Suppressor macrophage treated with lipopolysaccharide for 4 hours (primary cell): ENCODE results near the gene RAB31.
"Not testable (repeated sequence)": the region's sequence is repeated elsewhere in the genome, so short reads cannot be mapped to it uniquely, and the experiment has no call there.

Experiments used
- DNase-seq: peaks from one replicate; pipeline ENCODE4 v3.0.0-alpha.2; 2020

The RAB31 gene

DNA sequence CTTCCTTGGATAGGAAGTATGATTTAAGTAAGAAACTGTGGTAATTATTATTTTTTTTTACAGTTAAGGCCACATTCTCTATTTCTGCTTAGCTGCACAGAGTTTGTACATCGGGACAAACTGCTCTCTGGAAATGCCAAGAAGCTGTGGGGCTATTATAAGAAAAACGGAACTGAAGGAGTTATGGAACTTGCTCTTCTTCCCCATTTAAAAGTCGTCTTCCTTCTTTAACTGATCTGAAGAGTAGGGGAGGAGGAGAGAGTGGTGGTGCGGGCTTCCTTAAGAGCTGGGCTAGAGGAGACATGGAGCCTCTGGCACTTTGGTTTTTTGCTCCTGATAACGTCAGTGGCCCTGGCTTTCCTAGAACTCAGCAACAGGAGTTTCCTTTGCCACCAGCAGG is 54.4 kb downstream of the RAB31 start:
- DNase-seq = peak; percentile 78

DNA sequence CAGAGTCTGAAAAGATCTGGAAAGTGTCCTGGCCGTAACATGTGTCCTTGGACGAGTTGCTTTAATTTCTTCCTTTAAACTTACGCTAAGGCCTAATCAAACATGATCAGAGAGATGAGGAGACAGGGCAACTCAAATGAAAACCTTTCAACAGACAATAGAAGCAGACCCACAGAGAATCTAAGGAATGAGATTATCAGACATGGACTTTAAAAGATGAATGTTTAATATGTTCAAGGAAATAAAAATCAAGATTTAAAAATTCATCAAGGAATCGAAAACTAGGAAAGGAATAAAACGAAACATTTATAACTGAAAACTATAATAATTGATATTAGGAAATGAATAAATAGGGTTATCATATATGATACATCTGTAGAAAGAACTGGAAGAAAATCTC is 55.1 kb downstream of the RAB31 start:
- DNase-seq = no peak

DNA sequence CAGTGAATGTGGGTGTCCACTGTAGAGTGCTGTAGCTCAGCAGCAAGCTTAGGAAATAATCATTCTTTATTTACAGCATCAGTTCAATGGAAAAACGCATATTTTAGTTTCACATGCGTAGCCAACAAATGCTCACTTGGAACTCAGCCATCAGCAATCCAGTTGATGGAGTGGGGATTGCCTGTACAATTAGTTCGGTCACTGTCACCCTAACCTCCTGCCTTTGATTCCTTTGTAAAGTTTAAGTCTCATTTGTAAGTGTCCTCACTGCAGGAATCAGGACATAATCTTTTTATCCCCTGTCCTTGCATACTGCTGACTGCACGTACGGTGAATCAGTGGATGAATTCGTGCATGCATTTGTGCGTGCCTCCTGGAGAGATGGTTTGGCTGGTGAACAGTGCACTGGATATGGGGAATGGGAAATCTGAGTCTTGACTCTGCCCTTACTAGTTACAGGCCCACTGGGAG is 55.9 kb downstream of the RAB31 start:
- no peak for DNase-seq

DNA sequence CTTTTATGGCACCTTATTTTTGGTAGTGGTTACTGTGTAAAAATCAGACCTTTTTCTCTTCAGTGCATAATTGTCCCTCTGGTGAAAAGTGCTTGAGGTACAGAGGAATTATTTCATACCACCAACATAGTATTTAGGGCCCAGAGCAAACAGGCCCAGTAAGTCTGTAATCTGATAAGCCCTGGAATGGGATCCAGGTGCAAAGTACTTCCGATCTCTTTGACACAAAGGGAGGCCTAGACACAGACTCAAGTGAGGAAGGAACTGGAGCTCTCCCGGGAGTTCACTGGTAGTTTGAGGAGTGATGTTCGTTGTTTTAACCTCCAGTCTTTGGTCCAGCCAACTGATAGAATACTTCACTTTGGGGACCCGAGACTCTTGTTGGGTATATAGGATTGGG is 57.4 kb downstream of the RAB31 start:
- DNase-seq = no peak

DNA sequence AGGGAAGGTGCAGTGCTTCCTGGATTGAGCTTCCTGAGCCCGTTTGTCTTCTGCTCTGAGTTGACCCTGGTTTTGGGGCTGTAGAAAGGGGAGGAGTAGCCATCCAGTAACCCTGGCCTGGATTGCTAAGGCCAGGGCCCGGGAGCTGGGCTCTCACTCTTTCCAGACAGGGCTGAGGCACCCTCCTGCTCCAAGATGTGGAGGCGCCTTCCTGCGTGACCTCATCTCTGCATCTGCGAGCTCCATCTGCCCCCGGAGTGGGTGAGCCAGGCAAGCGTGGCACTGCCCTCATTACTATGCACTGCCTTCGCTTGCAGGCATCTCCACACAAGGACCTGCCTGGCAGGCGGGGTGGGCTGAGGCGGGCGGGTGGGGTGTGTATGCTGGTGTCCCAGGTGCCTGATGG is 58.0 kb downstream of the RAB31 start:
- DNase-seq = peak; percentile 56

DNA sequence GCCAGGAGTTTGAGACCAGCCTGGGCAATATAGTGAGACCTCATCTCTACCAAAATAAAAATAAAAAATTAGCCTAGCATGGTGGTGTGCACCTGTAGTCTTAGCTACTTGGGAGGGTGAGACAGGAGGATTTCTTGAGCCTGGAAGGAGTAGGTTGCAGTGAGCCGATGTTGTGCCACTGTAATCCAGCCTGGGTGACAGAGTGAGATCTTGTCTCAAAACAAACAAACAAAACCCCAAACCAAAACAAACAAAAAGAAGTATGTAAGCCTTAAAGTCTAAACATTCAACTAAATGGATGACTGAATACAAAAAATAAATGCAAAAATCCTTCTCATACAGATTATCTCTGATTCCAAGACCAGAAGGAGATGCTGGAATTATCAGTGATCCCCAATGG is 58.6 kb downstream of the RAB31 start:
- no peak for DNase-seq

DNA sequence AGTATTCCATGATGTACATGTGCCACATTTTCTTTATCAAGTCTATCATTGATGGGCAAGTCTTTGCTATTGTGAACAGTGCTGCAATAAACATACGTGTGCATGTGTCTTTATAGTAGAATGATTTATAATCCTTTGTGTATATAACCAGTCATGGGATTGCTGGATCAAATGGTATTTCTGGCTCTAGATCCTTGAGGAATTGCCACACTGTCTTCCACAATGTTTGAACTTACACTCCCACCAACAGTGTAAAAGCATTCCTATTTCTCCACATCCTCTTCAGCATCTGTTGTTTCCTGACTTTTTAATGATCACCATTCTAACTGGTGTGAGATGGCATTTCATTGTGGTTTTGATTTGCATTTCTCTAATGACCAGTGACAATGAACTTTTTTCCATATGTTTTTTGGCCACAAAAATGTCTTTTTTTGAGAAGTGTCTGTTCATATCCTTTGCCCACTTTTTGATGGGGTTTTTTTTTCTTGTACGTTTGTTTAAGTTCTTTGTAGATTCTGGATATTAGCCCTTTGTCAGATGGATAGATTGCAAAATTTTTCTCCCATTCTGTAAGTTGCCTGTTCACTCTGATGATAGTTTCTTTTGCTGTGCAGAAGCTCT is 60.1 kb downstream of the RAB31 start:
- DNase-seq = not testable (repeated sequence)

DNA sequence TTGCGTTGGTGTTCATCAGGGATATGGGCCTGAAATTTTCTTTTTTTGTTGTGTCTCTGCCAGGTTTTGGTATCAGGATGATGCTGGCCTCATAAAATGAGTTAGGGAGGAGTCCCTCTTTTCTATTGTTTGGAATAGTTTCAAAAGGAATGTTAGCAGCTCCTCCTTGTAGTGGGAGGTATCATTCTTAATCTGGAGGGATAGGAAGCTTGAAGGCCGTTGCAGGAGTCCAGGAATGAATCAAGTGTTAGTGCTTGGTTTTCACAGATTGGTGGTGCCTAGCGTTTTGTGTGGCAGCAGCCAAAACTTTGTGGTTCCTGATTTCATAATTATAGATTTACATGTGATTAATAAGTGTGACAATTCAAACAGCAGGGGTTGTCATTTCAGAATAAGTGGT is 62.0 kb downstream of the RAB31 start:
- not testable (repeated sequence) for DNase-seq

DNA sequence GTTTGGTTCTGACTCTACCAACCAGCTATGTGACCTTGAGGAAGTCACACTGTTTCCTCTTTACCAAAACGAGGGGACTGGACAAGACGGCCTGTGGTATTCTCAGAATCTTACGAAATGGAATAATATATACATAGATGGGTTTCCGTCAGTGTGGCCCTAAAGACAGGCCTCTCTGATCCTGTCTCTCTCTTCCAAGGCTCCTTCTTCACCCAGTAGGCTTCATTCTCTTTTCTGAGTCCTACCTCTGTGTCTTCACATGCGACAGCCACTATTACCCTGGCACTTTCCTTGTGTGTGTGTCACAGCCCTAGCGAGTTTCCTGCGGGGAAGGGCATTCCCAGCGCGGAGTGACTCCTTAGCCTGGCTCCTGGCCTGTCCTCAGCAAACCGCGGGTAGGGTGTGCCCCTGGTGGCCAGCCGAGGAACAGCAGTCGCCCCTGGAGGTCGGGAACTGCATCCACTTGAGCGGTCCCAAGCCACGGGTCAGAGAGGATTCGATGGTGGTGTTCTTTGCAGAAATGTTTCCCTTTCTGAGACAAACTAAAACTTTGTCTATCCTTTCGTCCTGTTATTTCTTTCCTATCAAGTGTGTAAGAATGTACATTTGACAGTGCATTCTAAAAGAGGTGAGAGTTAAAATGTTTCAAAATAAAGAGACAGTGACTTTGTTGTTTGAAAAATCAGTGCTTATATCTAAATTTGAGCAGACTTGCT is 63.3 kb downstream of the RAB31 start:
- peak; percentile 78 for DNase-seq

DNA sequence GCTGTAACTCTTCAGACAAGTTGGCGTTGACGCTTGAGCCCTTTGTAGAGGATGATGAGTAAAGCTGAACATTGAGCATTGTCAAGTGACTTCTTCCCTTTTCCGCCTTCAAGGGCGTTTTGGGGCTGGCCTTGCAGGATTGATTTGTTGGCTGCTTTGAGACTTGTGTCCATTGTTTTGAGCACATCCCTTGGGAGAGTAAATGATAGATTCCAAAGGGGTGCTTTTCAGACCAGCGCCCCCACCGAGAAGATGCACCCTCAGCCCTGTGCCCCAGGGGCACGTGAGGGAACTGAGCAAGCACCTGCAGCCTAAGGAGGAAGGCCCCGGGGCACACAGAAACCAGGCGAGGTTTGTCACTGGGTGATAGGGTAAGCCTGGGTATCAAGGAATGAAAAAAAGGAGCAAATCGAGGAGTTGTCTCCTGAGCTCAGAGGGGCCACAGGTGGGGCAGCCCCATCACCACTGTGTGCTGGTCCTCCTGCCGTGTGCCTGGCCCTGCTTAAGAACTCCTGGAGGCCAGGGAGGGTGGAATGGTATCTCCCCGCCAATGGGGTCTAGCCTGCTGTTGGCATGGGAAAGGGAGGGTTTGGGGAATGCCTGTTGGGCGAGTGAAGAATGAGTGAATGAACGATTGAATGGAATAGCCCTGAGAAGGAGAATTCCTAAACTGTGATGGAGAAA is 64.0 kb downstream of the RAB31 start:
- DNase-seq = peak; percentile 83

DNA sequence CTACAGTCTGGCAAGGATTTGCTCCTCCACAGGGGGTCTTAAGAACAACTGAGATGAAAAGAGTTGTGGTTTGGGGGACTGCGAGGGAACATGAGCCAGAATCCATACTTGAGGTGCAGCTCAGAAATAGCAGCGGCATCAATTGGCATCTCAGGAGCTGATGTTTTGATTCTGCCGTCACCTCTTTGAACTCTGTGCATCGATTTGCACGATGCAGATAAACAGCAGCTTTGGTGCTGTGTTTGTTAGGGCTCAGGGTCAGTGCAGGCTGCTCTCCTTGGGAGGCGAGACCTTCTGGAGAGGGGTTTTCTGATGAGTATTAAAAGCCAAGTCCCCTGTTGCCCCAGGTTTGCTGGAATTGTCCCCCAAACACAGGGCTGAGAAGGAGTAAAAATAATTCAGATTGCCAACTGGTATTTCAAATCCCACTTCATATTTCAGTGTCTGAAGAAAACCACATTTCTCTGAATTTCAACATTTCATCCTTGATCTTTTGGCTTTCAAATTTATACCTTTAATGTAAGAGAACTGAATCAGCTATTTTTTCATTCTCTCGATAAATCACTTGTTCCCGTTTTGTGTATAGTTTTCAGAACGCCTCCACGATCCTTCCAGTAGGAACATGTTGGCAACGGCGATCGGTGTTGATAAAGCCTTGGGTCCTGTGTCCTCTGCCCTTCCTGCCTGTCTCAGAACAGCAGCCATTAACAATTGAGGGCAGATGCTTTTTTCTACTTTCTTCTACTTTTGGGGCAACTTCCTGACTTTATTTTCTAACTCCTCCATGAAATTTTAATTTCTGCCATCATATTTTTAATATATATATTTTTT is 65.0 kb downstream of the RAB31 start:
- no peak for DNase-seq

DNA sequence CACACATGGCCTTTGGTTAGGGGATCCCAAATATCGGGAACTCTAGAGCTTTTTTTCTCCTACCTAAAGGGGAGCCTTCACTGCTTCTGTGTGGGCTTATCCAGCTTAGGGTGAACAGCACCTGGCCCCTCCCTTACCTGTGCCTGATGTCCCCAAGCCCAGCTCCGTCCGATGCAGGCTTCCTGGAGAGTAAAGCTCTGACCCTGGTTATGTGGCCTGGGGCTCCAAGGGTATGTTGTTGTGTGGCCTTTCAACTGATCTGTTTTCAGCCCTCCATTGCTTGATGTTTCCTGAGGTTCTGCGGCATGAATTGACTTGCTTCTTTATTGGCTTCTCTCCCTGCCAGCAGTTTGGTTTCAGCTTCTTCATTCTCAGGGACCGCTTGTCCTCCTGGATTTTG is 66.0 kb downstream of the RAB31 start:
- no peak for DNase-seq

DNA sequence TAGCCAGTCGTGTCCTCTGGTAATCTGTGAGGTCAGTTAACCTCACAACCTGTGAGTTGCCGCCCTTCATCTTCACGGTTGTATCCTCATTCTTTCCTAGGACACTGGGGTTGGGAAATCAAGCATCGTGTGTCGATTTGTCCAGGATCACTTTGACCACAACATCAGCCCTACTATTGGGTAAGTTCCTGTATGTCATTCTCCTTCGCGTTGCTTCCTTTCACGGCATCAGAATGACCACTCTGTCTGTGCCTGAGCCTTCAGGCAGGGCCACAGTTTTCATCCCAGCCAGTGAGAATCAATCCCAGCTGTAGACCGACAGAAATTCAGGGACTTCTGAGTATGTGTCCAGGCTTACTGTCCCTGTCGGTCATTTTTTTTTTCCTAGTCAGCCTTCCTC is 67.1 kb downstream of the RAB31 start:
- peak; percentile 89 for DNase-seq

DNA sequence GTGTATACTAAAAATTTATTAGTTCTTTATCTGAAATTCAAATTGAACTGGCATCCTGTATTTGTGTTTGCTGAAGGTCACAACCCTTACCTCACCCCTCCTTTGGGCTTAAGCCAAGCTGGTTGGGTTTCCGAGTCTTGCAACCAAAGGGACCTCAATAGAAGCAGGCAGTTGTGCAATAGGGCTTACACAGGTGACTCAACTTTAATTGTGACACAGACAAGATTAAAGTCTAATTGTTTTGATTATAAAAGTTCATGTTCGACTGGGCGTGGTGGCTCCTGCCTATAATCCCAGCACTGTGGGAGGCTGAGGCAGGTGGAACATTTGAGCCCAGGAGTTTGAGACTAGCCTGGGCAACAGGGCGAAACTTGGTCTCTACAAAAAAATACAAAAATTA is 71.5 kb downstream of the RAB31 start:
- peak; percentile 65 for DNase-seq

DNA sequence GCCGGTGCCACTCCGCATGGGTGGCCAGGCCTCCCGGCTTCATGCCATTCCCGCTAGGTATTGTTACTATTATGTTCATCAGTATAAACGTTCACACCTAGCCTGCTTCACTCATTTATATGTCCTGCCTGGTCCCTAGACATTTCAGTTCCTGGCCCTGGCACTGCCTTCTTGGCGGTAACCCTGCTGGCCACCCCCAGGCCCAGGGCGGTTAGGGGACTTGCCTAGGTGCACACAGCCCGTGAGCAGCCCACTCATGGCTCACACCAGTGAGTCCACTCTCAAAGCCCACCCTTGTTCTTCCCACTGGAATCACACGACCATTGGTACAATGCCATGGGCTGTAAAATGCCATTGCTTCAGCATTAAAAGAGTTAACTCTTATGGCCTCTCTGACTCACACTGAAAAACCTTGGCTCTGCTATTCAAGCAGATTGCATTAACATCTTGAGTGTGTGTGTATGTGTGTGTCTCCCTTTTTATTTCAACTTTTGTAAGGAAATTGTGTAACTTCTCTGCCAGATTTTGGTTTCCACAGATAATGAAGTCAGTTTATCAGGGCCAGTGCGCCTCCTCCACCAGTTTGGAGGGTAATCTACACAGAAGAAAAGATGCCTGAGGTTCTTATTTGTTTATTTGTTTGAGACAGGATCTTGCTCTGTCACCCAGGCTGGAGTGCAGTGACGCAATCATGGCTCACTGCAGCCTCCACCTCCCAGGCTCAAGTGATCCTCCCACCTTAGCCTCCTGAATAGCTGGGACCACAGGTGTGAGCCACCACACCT is 74.2 kb downstream of the RAB31 start:
- peak; percentile 85 for DNase-seq

DNA sequence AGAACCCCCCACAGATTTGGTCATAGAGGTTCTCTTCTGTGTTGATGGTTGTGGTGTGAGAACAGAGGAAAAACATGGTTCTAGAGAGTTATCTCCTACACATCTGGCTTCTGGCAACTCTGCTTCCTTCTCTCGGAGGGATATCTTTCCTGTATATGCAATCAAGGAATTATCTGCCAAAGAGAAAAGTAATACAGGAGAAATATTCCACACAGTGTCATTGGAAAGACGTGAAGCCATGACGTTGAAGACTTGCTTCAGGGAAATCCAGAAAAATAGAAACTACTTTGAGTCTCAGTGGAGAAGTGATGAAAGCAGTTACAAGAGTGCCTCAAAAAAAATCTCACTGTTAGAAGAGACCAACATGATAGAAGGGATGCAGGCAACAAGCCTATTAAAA is 78.5 kb downstream of the RAB31 start:
- DNase-seq = peak; percentile 42

DNA sequence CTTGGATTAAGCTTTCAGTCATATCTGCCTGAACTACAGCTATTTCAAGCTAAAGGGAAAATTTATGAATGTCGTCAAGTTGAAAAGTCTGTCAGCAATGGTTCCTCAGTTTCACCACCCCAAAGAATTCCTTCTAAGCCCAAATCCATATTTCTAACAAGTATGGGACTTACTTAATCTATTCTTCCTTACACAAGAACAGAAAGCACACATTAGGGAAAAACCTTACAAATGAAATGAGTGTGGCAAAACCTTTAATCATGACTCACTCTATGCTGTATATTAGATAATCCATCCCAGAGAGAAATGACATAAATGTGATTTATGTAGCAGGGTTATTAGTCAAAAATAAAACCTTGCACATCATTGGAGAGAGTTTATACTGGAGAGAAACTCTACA is 78.9 kb downstream of the RAB31 start:
- peak; percentile 73 for DNase-seq

DNA sequence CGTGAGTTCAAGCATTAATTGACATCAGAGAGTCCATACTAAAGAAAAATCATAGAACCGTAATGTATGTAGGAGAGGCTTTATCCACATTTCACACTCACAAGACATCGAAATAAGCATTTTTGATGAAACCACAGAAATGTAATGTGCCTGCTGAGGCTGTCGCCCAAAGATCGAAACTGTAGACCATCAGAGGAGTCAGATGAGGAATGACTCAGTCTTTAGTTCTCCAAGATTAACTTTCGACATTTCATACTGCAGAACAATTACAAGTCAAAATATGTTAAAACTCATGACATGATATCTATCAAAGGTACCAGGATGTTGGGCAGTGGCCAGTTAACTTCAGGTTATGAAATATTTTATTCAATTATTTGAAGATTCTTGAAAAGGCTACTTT is 79.6 kb downstream of the RAB31 start:
- DNase-seq = peak; percentile 89

DNA sequence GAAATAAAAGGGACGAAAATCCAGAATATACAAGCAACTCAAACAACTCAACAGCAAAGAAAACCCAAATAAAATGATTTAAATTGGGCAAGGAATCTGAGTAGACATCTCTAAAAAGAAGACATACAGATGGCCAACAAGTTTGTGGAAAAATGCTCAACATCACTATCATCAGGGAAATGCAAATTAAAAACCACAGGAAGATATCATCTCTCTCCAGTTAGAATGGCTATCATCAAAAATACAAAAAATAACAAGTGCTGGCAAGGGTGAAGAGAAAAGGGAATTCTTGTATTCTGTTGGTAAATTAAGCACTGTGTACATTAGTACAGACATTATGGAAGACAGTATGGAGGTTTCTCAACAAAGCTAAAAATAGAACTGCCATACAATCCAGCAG is 80.0 kb downstream of the RAB31 start:
- DNase-seq = no peak

DNA sequence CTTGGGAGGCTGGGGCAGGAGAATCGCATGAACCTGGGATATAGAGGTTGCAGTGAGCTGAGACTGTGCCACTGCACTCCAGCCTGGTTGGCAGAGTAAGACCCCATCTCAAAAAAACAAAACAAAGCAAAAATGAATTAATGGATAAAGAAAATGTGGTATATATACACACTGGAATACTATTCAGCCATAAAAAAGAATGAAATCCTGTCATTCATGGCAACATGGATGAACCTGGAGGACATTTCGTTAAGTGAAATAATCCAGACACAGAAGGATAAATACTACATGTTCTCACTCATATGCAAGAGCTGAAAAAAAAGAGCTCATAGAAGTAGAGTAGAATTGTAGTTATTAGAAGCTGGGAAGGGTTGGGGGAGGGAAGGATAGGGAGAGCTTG is 80.8 kb downstream of the RAB31 start:
- DNase-seq = no peak

DNA sequence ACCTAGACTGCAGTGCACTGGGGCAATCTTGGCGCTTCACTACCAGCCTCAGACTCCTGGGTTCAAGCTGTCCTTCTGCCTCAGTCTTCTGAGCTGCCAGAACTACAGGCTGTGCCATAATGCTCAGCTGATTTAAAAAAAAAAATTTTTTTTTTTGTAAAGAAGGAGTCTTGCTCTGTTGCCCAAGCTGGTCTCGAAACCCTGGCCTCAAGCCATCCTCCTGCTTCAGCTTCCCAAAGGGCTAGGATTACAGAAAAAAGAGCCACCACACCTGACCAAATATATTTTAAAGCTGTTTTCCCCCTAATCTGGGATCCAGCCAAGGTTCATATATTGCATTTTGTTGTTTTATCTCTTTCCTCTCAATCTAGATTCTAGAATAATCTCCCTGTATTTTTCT is 82.2 kb downstream of the RAB31 start:
- no peak for DNase-seq

DNA sequence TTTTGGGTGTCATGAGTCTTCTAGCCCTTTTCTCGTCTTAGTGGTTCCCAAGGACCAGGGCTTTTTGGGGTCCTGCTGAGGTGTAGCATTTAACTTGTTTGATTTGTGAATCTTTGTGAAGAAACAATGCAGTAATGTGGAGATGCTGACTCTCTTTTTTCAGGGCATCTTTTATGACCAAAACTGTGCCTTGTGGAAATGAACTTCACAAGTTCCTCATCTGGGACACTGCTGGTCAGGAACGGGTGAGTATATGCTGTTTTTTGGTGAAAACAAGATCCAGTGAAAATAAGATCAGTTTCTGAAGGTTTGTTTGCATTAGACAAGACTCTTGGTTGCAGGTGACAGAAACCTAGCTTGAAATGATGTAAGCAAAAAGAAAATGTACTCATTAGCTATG is 83.9 kb downstream of the RAB31 start:
- DNase-seq = peak; percentile 45
